Activated CD4-positive, alpha-beta T cell treated with anti-CD3 and anti-CD28 coated beads, Interleukin-2, Interleukin-6, amounts not matched to agents 100 ng/mL and 50 ng/mL, durations not matched to agents 16 hours and 8 hours (primary cell): ENCODE results near the gene TRIM67.

Experiments
- DNase-seq: peaks from one replicate; pipeline ENCODE4 v3.0.0-alpha.2; 2020

The TRIM67 gene

DNA sequence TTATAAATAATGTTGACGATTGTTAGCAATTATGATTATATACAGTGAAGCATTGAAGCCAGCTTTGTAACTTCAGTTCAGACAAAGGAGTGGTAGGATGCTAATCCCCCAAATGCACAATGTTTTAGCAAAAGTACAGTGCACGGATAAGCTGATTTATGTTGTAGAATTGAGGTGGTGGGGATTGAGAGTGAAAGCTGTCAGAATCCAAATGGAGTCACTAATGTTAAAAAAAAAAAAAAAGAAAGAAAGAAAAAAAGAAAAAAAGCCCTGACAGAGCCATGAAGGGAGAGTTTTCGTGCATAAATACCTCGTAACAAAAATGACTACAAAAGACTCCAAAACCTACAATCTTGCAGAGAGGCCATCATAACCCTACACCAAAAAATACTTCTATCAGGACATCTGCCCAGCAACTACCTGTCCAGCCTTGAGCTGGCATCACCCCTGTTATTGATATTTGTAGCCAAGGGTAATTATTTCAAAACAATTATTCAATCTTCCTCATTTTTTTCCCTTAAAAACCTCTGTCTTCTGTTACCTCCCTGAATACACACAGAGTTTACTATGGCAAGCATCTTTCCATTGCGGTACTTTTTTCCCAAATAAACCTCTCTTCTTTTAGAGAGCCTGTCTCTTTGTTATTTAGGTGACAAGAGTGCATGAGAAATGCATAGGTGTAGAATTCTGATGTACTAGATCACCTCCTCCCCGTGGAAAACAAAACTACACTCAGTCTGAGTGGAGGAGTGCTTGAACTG, 2.5 kb upstream of the TRIM67 start:
- DNase-seq = no peak

DNA sequence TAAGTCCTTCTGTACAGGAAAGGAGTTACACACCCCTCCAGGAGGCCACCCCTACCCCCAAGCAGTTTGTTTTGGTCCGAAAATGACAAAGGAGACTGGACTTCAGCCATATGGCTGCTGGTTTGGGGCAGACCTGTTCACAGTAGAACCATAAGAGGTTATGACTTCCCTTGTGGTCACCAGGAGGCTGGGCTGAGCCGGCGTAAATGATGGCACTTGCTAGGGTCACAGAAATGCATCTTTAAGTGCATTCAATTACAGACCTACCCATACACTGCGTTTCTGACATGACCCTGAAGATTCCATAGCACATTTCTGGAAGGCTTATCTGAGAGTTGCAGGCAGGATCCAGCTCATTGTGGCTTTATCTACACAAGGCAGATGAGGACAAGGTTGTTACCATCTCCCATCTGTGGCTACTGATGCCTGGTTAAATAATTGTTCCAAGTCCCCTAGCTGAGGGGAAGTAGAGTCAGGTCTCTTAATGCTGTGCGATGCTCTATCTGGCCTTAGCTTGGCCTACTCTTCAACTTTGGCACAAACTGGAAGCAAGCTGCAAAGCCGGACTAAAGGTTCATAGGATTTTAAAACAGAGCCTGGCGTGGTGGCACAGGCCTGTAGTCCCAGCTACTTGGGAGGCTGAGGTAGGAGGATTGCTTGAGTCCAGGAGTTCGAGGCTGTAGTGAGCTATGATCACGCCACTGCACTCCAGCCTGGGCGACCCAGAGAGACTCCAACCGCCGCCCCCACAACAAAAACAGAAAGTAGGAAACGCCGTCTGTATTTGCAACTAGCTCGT, 1.7 kb upstream of the TRIM67 start:
- DNase-seq = no peak

DNA sequence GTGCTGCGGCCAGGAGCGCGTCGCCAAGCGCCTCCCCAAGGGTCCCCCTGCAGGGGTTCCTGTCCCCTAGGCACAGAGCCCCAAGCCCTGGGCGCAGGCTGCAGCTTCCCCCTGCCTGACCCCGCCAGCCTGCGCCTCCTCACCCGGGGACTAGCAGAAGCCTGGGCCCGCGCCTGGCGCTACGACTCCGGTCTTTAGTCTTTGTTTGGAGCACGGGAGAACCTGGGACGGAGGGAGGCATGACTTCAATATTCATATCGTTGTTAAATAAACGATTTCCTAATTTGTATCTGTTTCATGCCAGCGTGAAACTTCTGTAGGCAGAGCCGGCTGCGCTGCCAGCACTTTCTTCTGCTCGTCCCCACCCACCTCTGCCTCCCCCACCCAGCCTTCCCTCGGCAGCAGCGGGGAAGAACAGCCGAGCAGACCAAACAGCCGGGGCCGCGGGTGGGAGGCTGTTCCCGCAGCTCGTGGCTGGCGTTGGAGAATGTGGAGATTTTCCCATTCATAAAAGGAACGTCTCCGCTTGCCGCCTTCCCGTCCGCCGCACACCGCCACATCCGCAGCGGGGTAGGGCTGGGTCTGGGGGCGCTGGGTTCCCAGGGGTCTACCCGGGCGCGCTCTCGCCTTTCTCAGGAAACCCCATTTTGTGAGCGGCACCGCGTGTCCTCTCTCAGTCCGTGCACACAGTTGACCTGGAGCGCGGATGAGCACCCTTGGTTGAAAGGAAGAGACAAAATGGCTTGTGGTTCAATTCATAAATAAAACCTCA, 777 bp upstream of the TRIM67 start:
- no peak for DNase-seq

DNA sequence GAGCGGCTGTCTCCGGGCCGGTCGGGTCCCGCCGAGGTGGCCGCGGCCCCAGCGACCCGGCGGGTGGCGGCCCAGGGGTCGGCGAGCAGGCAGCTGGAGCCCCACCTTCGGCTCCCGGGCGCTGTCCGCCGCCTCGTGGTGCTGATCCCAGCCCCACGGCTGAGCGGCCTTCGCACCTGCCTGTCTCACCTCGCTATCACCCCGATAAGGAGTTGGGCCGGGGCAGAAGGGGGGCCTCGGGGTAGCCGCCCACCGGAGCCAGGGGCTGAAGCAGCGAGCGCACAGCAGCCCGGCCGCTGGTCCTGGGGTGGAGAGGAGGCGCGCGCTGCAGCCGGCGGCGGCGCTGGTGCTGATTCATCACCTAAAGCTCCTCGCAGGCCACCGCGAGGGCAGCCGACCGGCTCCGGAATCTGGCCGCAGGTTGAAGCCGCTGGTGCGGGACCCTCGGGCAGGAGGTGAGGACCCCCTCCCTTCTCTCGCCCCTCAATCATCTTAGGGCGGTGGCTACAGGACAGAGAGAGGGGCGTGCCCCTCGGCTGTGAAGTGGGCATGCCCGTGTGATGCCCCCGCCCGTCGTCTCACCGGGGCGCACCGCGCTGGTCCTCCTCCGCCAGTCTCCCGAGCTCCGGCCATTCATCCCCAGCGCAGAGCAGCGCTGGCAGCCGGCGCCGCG, 575 bp downstream of the TRIM67 start:
- peak; percentile 26 for DNase-seq

DNA sequence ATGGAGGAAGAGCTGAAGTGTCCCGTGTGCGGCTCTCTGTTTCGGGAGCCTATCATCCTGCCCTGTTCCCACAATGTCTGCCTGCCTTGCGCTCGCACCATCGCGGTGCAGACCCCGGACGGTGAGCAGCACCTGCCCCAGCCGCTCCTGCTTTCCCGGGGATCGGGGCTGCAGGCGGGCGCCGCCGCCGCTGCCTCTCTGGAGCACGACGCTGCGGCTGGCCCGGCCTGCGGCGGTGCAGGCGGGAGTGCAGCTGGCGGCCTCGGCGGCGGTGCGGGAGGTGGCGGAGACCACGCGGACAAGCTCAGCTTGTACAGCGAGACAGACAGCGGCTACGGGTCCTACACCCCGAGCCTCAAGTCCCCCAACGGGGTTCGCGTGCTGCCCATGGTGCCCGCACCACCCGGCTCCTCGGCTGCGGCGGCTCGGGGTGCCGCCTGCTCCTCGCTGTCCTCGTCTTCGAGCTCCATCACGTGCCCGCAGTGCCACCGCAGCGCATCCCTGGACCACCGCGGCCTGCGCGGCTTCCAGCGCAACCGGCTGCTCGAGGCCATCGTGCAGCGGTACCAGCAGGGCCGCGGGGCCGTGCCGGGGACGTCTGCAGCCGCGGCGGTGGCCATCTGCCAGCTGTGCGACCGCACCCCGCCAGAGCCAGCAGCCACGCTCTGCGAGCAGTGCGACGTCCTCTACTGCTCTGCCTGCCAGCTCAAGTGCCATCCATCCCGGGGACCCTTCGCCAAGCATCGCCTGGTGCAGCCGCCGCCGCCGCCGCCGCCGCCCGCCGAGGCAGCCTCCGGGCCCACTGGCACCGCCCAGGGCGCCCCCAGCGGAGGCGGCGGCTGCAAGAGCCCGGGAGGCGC, 1.3 kb downstream of the TRIM67 start:
- DNase-seq = no peak

DNA sequence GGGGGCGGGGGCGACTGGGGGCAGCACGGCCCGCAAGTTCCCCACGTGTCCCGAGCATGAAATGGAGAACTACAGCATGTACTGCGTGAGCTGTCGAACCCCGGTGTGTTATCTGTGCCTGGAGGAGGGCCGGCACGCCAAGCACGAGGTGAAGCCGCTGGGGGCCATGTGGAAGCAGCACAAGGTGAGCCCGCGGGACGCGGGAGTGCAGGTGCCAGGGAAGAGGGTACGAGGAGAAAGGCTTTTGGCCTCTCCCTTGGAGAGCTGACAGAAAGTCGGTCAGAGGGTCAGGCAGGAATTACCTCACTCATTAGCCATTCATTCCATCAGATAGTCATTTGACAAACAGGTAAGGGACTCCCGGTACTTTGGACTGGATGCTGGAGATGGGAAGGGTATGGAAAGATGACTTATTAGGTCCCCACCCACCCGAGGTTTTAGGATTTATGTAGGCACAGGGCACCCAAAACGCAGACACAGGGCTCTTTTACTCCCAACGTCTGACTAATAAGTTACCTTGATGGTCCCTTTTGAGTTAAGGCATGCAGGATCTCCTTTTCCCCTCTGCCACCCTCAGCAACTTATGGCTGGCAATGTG, 2.1 kb downstream of the TRIM67 start:
- no peak for DNase-seq

DNA sequence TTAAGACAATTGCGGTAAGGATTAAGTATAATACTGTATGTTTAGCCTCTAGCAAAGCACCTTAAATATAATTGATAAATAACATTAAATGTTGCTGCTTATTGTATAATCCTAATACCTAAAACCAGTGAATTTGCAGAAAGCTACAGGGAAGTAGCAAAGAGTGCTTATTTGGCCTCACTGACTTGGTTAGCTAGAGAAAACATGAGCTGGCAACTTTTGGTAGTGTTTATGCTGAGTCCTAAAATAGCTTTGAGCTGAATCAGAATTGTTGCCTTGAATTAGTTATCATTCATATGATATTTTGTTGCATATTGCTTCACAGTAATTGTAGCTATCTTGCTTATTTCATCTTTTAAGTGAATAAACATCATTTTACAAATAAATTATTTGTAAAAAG, 3.5 kb downstream of the TRIM67 start:
- DNase-seq = no peak

DNA sequence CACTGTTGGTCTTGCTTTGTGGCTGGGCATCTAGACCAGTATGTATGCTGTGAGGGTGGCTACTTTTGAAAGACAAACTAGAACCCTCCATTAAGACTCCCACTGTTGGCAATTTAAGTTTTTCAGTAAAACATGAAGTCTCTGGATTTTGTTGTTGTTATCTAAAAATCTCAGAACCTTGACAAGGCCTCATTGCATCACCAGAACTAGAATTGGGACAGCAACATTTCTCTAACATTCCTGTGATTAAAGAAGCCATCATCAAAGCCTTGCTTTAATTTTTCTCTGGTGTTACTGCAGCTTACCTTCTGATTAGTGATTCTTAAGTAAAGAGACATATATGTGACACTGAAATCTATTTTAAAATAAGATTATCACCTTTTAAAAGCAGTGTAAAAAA, 4.5 kb downstream of the TRIM67 start:
- no peak for DNase-seq

DNA sequence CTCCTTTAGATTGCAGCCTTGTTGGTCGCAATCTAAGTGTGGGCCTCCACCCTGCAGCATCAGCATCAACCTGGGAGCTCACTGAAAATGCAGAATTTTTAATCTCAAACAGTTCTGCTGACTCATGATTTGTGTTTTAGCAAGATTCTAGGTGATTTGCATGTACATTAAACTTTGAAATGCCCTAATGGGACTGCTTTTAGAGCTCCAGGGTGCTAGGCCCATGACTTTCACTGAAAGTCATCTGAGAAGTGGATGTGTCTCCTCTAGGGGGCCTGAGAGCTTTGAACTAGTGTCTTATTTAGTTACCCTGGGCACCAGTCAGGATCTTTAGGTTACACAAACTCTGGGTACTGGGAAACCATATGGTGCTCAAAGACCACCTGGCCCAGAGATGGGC, 9.0 kb downstream of the TRIM67 start:
- peak; percentile 6 for DNase-seq

DNA sequence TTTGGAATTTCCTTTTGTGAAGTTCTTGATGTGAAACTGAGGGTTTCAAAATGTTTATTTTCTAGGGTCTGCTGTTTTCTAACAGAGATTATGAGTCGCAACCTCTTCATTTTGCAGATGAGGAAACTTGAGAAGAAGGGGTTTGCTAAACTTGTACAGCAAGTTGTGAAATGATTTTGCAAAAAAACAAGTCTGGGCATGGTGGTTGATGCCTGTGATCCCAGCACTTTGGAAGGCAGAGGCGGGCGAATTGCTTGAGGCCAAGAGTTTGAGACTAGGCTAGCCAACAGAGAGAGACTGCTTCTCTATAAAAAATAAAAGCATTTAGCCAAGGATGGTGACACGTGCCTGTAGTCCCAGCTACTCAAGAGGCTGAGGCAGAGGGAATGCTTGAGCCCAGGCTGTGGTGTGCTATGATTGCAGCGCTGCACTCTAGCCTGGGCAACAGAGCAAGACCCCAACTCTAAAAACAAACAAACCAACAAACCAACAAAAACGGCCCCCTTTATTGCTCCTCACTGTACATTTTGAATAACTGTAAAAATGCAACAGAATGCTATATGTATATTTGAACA, 9.9 kb downstream of the TRIM67 start:
- DNase-seq = no peak

DNA sequence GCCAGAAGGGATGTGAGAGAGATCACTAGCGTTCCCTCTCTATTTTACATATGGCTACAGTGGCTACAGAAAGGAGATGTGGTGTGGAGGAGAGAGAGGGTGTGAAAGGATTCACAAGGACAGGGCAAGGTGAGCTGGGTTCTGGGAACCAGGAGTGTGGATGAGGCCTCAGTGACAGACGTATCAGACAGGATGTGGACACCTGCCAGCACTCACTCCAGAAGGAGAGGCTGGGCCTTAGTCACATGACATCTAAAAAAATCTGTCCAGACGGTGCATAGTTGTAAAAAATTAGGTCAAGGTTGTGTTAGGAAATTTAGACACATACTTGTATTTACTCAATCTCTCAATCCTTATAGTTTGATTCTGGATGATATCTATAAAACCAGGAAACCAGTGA, 10.6 kb downstream of the TRIM67 start:
- DNase-seq = no peak

DNA sequence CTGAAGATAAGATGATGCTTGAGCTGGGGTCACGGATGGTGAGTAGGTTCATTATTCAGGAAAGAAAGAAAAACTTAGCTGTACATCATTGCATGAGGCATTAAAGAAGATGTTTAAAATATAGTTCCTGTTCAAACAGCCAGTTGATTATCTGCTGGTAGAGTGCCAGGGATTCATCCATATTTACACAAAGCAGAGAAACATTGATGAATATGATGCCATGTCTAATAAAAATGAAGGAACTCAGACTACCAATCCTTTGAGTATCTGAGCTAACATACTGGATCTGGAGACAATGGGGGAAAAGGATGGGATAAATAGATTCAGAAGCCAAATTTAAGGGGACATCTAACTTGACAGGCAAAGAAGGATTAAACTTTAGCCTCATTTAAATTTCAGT, 14.6 kb downstream of the TRIM67 start:
- no peak for DNase-seq

DNA sequence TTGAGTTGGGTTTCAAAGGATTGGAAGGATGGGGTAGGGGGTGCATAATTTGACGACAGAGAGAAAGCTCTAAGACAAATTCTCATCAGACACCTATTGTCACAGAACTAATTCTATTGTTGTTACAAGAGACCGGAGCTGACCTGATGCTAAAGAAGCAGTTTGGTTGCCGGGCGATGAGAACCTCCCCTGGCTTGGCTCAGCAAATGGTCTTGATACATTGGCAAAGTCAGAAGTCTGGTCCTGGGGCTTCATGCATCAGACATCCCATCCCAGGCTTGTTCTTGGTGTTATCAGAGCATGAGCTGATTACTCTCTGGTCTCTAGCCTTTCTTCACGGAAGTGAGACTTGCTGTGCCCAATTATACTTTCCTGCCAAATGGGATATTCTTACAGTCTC, 15.4 kb downstream of the TRIM67 start:
- no peak for DNase-seq

DNA sequence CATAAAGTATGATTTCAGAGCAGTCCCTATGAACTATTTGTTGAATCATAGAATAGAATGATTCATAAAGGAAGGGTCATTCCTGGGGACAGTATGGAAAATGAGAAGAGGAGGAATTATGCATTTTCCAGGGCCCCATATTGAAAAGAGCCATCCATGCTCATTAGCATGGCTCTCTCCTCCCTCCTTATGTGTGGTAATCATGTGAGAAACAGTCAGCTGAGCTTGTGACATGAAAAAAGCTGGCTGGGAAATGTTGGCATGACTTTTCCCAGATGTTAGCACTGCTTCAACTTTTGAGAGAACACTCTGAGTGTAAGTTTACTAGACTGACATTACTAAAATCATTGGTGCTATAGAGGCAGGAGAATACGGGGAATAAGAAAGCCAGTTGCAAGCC, 16.1 kb downstream of the TRIM67 start:
- no peak for DNase-seq

DNA sequence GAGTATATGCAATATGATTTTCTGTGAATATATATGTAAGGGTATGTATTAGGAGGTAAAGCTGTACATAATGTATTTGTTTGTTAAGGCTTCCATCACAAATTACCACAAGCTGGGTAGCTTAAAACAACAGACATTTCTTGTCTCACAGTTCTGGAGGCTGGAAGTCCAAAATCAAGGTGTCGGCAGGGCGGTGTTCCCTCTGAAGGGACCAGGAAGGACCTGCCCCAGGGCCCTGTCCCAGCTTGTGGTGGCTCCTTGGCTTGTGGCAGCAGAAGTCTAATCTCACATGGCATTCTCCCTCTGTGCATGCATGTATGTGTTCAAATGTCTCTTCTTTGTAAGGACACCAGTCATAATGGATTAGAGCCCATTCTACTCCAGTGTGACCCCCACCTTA, 17.1 kb downstream of the TRIM67 start:
- no peak for DNase-seq

DNA sequence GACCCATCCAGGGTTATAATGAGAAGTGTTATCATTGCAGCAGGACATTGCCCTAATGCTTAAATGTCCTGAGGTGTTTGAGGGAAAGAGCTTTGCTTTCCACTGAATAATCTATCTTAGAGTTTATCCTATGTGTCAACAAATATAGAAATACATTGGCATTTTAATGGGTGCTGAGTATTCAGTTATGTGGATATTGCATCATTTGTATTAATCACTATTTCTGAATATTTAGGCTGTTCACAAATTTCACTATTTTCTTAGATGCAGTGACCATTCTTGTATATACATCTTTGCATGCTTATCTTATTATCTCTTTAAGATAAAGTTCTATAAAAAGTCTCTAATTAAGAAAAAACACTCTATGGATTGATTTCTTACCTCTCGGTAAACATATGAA, 18.2 kb downstream of the TRIM67 start:
- no peak for DNase-seq

DNA sequence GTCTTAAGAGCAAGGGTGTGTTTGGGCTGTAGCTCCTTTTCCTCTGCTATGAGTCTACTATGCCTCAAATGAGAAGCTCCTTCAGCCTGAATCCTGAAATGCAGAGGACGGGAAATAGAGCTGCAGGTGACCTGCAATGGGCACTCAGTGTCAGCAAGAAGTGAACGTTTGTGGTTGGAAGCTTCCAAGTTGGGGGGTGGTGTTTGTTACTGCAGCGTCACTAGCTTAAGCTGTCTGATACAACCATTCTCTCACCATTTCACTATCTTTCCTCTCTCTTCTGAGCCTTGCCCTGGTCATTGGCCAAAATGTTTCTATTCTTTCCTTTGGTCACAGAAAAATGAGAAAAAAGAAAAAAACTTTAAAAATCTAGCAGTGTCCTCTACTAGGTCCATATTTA, 19.4 kb downstream of the TRIM67 start:
- DNase-seq = no peak

DNA sequence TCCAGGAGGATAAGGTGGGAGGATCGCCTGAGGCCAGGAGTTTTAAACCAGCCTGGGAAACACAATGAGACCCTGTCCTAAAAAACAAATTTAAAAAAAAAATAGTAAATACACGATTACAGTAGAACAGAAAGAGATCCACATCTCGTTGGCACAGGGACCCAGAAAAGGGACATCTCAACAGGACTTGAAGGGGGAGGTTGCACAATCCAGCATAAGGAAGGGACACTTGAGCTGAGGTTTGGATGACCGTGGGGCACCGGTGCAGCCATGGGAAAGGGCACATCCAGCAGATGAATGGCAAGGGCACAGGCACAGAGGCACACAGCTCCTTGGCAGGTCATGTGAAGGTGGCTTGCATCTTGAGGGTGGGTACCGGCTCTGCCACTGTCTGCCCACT, 20.5 kb downstream of the TRIM67 start:
- DNase-seq = no peak

DNA sequence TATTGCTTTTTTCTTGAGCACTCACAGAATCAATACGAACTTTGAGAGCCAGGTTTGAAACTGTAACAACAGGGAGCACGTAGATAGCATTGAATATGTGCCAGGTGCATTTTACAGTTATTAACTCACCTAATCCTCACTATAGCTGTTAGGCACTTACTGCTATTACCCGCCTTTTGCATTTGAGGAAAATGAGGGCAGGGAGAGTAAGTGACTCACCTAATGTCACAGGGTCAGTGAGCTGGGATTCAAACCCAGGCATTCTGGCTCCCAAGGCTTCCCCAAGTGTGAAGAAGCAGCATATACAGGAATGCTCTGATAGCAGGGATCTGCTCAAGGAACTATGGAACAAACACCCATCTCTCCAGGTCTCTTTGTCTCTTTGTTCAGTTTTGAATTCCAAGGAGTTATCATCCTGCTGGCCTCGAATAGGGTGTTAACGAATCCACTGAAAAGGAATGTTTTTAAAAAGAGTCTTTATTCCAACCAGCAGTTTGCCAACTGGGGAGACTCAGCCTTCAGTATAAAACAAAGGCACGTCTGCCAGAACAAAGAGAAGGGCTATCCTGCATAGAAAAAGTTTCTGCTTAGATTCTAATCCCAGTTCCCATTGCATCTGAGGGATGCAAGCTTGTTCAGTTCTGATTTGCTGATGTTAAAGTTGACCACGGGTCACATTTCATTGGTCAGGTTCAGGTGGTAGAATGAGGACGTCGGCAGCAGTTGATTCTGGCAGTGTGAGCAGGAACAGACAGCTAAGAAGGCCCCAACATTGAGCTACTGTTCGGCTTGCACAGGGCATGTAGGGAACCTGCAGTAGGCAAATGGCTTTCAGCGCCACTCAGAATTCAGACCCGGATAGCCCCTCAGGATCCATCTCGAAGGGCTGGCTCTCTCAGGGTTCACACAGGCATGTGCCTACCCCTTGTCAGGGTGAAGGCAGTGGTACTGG, 22.1 kb downstream of the TRIM67 start:
- DNase-seq = no peak

DNA sequence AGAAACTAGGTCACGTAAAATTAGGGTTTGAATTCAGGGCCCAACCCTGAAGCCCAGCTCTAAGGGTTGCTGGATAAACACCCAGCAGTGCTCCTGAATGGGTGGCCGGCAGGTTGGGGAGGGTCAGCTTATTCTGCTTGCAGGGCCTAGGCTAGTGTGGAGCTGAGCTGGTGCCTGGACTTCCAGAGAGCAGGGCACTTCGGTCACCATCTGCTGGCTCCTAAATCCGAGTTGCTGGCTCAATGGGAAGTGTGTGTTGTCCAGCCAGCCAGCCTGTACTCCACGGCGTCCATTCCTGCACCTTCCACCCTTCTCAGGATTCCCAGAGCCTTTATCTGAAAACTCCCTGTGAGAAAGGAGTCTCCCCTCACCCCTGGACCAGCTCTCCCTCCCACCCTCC, 23.0 kb downstream of the TRIM67 start:
- DNase-seq = no peak
